RWPE2 (cell line): ENCODE results near the gene RBM28.

Experiments
- ATAC-seq: fragments of 200-7000 bp; cut with Tn5 transposase; 3 replicates; pipeline ENCODE4 v1.9.1; 2021; ENCODE audit warnings: low read depth
- DNase-seq: peaks from one replicate; pipeline ENCODE4 v3.0.0-alpha.2; 2020; ENCODE audit warnings: low spot score
- H3K27ac ChIP-seq: fragments of 450-650 bp; 2 replicates; pipeline ENCODE4 v1.5.1; 2017; ENCODE audit warnings: mild to moderate bottlenecking; ENCODE audit not compliant: poor library complexity, severe bottlenecking
- H3K27me3 ChIP-seq: fragments of 250-450 bp; sonication (Bioruptor Pico); 2 replicates; pipeline ENCODE4 v1.5.1; 2021; ENCODE audit warnings: mild to moderate bottlenecking, moderate library complexity; ENCODE audit not compliant: insufficient read depth, poor library complexity, severe bottlenecking
- H3K36me3 ChIP-seq: fragments of 250-450 bp; sonication (Bioruptor Pico); 2 replicates; pipeline ENCODE4 v1.5.1; 2020; ENCODE audit warnings: low read depth, mild to moderate bottlenecking, moderate library complexity
- H3K4me1 ChIP-seq: fragments of 250-450 bp; sonication (Bioruptor Pico); 2 replicates; pipeline ENCODE4 v1.5.1; 2021; ENCODE audit warnings: mild to moderate bottlenecking, moderate library complexity; ENCODE audit not compliant: insufficient read depth, poor library complexity, severe bottlenecking
- H3K4me3 ChIP-seq: fragments of 250-450 bp; sonication (Bioruptor Pico); 2 replicates; pipeline ENCODE4 v1.5.1; 2021; ENCODE audit warnings: mild to moderate bottlenecking, moderate library complexity; ENCODE audit not compliant: severe bottlenecking
- H3K9me3 ChIP-seq: fragments of 250-450 bp; sonication (Bioruptor Pico); 2 replicates; pipeline ENCODE4 v1.5.1; 2021; ENCODE audit warnings: mild to moderate bottlenecking, moderate library complexity; ENCODE audit not compliant: severe bottlenecking
- TF ChIP-seq, protein P1 (sequence below): fragments of 450-650 bp; IDR thresholded peaks from one replicate; pipeline ENCODE4 v1.5.1; 2017; ENCODE audit warnings: mild to moderate bottlenecking, moderate library complexity; ENCODE audit not compliant: poor library complexity, severe bottlenecking

The RBM28 gene, protein sequence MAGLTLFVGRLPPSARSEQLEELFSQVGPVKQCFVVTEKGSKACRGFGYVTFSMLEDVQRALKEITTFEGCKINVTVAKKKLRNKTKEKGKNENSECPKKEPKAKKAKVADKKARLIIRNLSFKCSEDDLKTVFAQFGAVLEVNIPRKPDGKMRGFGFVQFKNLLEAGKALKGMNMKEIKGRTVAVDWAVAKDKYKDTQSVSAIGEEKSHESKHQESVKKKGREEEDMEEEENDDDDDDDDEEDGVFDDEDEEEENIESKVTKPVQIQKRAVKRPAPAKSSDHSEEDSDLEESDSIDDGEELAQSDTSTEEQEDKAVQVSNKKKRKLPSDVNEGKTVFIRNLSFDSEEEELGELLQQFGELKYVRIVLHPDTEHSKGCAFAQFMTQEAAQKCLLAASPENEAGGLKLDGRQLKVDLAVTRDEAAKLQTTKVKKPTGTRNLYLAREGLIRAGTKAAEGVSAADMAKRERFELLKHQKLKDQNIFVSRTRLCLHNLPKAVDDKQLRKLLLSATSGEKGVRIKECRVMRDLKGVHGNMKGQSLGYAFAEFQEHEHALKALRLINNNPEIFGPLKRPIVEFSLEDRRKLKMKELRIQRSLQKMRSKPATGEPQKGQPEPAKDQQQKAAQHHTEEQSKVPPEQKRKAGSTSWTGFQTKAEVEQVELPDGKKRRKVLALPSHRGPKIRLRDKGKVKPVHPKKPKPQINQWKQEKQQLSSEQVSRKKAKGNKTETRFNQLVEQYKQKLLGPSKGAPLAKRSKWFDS

DNA sequence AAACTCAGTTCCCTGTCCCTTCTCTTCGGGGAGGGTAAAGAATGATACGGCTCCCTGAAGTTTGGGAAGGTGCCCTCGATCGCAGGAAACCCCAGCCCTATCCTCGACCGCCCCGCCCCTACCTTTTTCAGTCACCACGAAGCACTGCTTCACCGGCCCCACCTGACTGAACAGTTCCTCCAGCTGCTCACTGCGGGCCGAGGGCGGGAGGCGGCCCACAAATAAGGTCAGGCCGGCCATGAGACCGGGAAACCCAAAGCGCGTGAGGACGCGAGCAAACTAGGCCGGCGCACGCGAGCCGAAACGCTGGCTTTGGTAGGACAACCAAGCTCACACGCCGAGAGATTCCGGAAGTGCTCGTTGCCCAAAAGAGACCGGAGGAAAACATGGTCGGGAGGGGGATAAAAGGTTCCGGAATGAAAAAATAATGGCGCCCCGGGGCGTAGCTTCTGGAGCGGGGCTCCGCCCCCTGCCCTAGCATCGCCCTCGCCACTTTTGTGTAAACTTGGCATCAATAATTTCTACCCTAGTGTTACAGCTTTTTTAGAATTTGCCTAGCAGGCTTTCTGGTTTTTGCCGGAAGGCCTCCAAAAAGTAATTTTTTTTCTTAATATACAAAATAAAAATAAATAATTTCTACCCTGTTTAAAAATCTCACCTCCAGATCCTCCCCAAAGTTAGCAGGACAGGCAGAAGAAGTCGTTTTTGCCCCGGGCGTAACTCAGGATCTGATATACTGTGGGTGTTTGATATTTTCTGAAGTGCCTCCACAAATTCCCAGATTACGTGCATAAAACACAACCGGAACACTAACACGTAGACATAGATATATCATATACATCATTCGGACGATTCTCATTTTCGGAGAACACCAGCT is at the start of gene RBM28:
Gene RBM28, minus strand, starts transcription at position 355 of the 877 bp plus-strand sequence. Its CDS starts 115 bp downstream, at position 240.
- Histone ChIP-seq H3K36me3 (peaks cover 26% of the 10 kb centered on the region), H3K4me3 (peak within 1 kb of the TSS; percentile 92), H3K9me3 (no peaks in the 10 kb centered on the region), H3K27ac (peak within 1 kb of the TSS; percentile 56), H3K27me3 (no peaks in the 10 kb centered on the region), H3K4me1 (no peaks in the 10 kb centered on the region)
- DNase-seq (peak; percentile 85), ATAC-seq (peak; percentile 89)
- TF ChIP-seq, protein P1, sequence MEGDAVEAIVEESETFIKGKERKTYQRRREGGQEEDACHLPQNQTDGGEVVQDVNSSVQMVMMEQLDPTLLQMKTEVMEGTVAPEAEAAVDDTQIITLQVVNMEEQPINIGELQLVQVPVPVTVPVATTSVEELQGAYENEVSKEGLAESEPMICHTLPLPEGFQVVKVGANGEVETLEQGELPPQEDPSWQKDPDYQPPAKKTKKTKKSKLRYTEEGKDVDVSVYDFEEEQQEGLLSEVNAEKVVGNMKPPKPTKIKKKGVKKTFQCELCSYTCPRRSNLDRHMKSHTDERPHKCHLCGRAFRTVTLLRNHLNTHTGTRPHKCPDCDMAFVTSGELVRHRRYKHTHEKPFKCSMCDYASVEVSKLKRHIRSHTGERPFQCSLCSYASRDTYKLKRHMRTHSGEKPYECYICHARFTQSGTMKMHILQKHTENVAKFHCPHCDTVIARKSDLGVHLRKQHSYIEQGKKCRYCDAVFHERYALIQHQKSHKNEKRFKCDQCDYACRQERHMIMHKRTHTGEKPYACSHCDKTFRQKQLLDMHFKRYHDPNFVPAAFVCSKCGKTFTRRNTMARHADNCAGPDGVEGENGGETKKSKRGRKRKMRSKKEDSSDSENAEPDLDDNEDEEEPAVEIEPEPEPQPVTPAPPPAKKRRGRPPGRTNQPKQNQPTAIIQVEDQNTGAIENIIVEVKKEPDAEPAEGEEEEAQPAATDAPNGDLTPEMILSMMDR: no peak

DNA sequence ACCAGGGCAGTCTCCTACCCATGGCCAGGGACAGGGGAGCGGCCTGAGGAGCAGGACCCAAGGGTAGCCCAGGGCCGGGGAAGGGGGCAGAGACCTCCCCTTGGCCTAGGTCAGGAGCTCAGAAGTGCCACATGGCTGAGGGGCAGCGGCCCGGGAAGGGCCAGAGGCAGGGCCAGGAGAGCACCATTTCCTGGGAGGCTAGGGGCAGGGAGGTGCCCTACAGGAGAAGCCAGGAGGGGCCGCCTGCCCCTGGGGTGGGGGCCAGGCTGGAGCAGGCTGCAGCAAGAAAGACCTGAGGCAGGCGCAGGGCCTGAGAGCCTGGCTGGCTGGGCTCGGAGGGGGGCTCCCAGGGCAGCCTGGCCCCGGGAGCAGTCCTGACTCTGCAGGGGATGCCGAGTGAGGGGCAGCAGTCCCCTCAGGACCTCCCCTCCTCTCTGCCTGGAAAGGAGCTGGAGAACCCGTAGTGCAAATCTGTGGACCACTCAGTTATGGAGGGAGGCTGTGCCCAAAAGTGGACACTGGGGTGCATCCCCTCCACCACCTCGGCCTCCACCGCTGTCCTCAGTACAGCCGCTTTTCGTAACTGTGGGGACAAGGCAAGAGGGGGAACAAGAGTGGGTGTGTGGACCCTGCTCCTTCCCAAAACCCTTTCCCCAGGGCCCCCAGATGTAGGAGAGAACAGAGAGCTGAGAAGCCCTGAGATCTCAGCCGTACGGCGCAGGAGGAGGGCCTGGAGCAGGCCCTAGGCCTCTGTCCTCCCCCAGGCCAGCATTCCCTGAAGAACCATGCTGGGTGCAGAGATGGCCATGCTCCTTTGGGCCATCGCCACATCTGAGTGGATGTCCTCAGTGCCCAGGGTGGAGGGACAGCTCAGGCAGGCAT is 49.0 kb upstream of the RBM28 start:
- H3K36me3 ChIP-seq: peaks cover 22% of the 10 kb centered on the region
- no peak for DNase-seq
- TF ChIP-seq, protein P1: no peak

DNA sequence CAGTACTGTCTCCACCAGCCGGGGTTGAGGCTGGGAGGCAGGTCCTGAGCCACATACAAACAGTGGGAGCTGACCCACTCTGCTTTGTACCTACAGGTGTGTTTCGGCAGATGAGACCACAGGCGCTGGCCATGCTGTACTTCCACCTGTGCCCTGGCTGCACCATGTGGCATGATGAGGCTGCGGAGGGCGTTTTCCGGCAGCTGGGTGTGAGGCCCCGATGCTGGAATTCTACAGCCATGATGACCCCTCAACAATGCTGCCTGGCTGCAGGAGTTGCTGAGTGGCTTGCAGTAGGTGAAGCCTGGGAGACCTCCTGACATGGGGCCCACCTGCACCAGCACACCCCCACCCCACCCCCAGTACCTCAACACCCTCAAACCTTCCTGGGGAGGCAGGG is 48.1 kb upstream of the RBM28 start:
- Histone ChIP-seq H3K27ac (no peak overlapping the region), H3K9me3 (peaks cover 4% of the 10 kb centered on the region), H3K4me3 (no peak overlapping the region), H3K36me3 (peaks cover 13% of the 10 kb centered on the region), H3K4me1 (no peaks in the 10 kb centered on the region), H3K27me3 (no peaks in the 10 kb centered on the region)
- TF ChIP-seq, protein P1: no peak
- ATAC-seq: no peak
- DNase-seq: no peak

More for the DNA sequence above, 49.0 kb upstream of the RBM28 start:
- Histone ChIP-seq H3K4me3 (no peak overlapping the region), H3K4me1 (no peaks in the 10 kb centered on the region), H3K27ac (no peak overlapping the region), H3K9me3 (peaks cover 1% of the 10 kb centered on the region), H3K27me3 (no peaks in the 10 kb centered on the region)
- no peak for ATAC-seq

DNA sequence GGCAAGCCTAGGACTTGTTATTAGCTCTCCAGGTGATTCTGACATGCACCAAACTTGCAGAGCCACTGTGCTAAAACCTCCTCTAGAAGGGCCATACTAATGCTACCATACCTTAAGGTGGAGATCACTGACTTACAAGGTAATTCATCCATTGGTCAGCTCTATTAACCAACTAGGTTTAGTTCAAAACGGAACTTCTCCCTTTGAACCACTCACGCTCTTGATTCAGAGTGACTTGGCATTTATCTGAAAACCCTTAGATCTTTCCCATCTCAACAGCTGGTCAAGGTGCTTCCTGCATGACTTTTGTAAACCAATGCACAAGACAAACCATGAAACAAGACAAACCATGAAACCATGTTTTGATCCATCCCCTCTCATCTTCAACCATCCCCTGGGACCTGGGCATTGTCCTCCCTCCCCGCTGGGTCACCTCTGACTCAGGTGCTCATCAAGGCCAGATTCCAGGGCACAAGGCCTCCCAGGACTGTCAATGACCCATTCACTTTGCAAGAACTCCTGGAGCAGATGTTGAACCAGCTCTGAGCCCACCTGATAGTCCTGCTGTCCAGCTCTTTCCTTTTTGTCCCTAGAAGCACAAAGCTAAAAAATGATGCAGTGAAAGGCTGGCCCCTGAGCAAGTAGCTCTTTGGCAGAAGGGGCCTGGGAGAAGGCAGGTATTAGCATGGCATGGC is 47.3 kb upstream of the RBM28 start:
- peaks cover 4% of the 10 kb centered on the region for H3K9me3 ChIP-seq
- H3K4me1 ChIP-seq: no peaks in the 10 kb centered on the region
- TF ChIP-seq, protein P1: no peak
- H3K27ac ChIP-seq: no peak overlapping the region
- peaks cover 6% of the 10 kb centered on the region; the same call in 1 of the 2 replicates for H3K36me3 ChIP-seq
- H3K27me3 ChIP-seq: no peaks in the 10 kb centered on the region
- no peak for ATAC-seq
- no peak for DNase-seq
- H3K4me3 ChIP-seq: no peak overlapping the region
